Measurements from ENCODE around the gene PALLD.

Gene PALLD

DNA sequence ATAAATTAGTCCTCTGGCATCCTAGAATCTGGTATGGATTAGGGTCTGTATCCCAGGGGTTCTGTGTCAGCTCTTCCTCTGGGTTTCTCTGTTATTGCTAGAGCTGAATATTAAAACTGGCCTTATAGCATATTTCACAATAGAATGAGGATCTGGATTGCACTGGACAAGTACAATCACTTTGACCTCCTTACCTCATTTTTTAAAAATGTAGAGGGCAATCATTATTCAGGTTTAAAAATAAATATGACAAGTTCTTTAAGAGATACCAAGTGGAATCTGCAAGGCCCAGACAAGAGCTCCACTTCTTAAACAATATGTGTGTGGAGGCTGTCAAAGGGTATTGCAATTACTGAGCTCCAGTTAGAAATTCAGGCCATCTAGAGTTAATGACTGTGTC is 1.4 kb downstream of the PALLD start:
- H3K4me3 ChIP-seq (ENCODE audit: low read length): no peak overlapping the region
- no peak for TF ChIP-seq CTCF (conservative IDR thresholded peaks at IDR 0.05; ENCODE audit: low read length)
- no peak for DNase-seq (ENCODE audit: low read depth)

GRCh38 chr4:168499241-168499640 is 2.4 kb downstream of the PALLD start:
- TF ChIP-seq CTCF (conservative IDR thresholded peaks at IDR 0.05; ENCODE audit: low read length): no peak
- DNase-seq (ENCODE audit: low read depth): no peak
- no peak overlapping the region for H3K4me3 ChIP-seq (ENCODE audit: low read length)

- TF ChIP-seq CTCF (conservative IDR thresholded peaks at IDR 0.05; ENCODE audit: low read length): no peak
- H3K4me3 ChIP-seq (ENCODE audit: low read length): no peak overlapping the region
- DNase-seq (ENCODE audit: low read depth): no peak
Observed at GRCh38 chr4:168501407-168501806, 4.6 kb downstream of the PALLD start.

- peak; percentile 17 for DNase-seq (ENCODE audit: low read depth)
- H3K4me3 ChIP-seq (ENCODE audit: low read length): no peak overlapping the region
- TF ChIP-seq CTCF (conservative IDR thresholded peaks at IDR 0.05; ENCODE audit: low read length): no peak
Observed at GRCh38 chr4:168502861-168503260, 6.0 kb downstream of the PALLD start.

- no peak for TF ChIP-seq CTCF (conservative IDR thresholded peaks at IDR 0.05; ENCODE audit: low read length)
- no peak overlapping the region for H3K4me3 ChIP-seq (ENCODE audit: low read length)
- no peak for DNase-seq (ENCODE audit: low read depth)
Observed at GRCh38 chr4:168503652-168504362, 7.0 kb downstream of the PALLD start.

DNA sequence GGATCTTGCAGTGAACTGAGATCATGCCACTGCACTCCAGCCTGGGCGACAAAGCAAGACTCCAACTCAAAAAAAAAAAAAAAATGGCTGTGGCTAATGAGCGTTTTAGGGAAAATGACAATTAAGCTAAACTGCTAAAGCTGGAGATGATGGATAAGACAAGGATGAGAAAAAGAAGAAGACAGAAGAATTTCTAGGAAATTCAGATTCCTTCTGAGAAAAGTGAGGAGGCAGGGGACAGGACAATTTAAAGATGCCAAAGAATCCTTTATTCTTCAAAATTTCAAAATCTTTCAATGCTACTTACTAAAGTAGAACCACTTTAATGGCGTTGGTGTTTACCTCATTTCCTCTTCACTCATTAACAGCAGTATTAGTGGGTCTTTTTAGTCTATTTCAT is 7.7 kb downstream of the PALLD start:
- no peak for TF ChIP-seq CTCF (conservative IDR thresholded peaks at IDR 0.05; ENCODE audit: low read length)
- DNase-seq (ENCODE audit: low read depth): no peak

GRCh38 chr4:168506014-168506413 is 9.2 kb downstream of the PALLD start:
- no peak for DNase-seq (ENCODE audit: low read depth)
- H3K4me3 ChIP-seq (ENCODE audit: low read length): no peak overlapping the region

More for the DNA sequence above, 7.7 kb downstream of the PALLD start:
- no peak overlapping the region for H3K4me3 ChIP-seq (ENCODE audit: low read length)

More at GRCh38 chr4:168506014-168506413, 9.2 kb downstream of the PALLD start:
- no peak for TF ChIP-seq CTCF (conservative IDR thresholded peaks at IDR 0.05; ENCODE audit: low read length)

All from AG10803 (cell line).